Loucy (cell line): ENCODE results near the gene ZNF134.

Experiments
- EZH2phosphoT487 ChIP-seq: fragments of 200-600 bp; IDR thresholded peaks from 2 replicates; pipeline ENCODE4 v1.6.1; 2018; ENCODE audit warnings: antibody characterized with exemption, mild to moderate bottlenecking, moderate library complexity, borderline replicate concordance
- TF ChIP-seq, protein P1 (sequence below): fragments of 200-600 bp; sonication (generic); conservative IDR thresholded peaks from 2 replicates; pipeline ENCODE4 v1.5.1; 2014; ENCODE audit warnings: mild to moderate bottlenecking, antibody characterized with exemption, low read length

DNA sequence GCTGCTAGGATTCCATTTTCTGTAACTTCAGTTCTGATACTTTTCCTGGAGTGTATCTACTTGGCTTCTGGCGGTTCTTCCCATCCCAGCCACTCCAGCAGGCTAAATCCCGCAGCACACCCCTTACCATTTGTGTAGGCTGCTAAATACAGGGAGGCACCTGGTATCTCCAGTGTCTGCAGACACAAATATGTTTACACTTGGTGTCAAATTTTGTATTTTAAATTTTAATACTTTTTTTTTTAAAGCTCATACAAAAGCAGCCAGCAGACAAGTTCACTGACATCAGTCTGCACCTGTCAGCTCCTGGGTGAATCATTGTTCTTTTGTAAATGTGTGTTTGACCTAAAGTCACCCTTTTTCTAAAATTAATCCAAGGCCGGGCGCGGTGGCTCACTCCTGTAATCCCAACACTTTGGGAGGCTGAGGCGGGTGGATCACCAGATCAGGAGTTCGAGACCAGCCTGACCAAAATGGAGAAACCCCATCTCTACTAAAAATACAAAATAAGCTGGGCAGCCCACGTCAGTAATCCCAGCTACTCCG, 51.3 kb downstream of the ZNF134 start:
- TF ChIP-seq, protein P1, sequence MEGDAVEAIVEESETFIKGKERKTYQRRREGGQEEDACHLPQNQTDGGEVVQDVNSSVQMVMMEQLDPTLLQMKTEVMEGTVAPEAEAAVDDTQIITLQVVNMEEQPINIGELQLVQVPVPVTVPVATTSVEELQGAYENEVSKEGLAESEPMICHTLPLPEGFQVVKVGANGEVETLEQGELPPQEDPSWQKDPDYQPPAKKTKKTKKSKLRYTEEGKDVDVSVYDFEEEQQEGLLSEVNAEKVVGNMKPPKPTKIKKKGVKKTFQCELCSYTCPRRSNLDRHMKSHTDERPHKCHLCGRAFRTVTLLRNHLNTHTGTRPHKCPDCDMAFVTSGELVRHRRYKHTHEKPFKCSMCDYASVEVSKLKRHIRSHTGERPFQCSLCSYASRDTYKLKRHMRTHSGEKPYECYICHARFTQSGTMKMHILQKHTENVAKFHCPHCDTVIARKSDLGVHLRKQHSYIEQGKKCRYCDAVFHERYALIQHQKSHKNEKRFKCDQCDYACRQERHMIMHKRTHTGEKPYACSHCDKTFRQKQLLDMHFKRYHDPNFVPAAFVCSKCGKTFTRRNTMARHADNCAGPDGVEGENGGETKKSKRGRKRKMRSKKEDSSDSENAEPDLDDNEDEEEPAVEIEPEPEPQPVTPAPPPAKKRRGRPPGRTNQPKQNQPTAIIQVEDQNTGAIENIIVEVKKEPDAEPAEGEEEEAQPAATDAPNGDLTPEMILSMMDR = no peak
- no peak for TF ChIP-seq EZH2phosphoT487
